Esophagus muscularis mucosa (tissue), 4 donors: Measurements from ENCODE around the gene FETUB. TPM values are rescaled to one million over a fixed set of nuclear protein-coding genes. Genes with fewer than 3 reads are reported as not detected.

Experiments
- DNase-seq: peaks from one replicate; pipeline ENCODE4 v3.0.0-alpha.2; 2017; ENCODE audit errors: extremely low spot score
- H3K27ac ChIP-seq, 4 donors: fragments of 200-600 bp; sonication (generic); replicated peaks in 1 of 4; 1 replicate in 3 of 4; 2 replicates in 1 of 4; pipeline ENCODE4 v1.5.1; 2016 to 2019; ENCODE audit warnings: mild to moderate bottlenecking in 1 of 4
- H3K27me3 ChIP-seq, 4 donors: fragments of 200-600 bp; sonication (generic); one replicate each; pipeline versions ENCODE4 v1.5.1 to v1.6.0; 2016 to 2019
- H3K36me3 ChIP-seq, 4 donors: fragments of 200-600 bp; sonication (generic); one replicate each; pipeline ENCODE4 v1.5.1; 2016 to 2019
- H3K4me1 ChIP-seq, 4 donors: fragments of 200-600 bp; sonication (generic); one replicate each; pipeline ENCODE4 v1.5.1; 2016 to 2019
- H3K4me3 ChIP-seq, 4 donors: fragments of 200-600 bp; sonication (generic); 1 replicate in 2 of 4; 2 replicates in 2 of 4; pipeline ENCODE4 v1.5.1; 2016 to 2019; ENCODE audit warnings: mild to moderate bottlenecking in 4 of 4, moderate library complexity in 1 of 4
- H3K9me3 ChIP-seq, 4 donors: fragments of 200-600 bp; sonication (generic); 1 replicate in 3 of 4; 2 replicates in 1 of 4; pipeline ENCODE4 v1.5.1; 2016 to 2019
- CTCF ChIP-seq, 3 experiments: fragments of 200-600 bp in 2 of 3; fragments of 450-650 bp in 1 of 3; sonication (generic) in 2 of 3; IDR thresholded peaks; one replicate each; pipeline ENCODE4 v1.5.1; 2017 to 2019; ENCODE audit warnings: antibody characterized with exemption in 3 of 3, mild to moderate bottlenecking in 2 of 3, moderate library complexity in 1 of 3
- EP300 ChIP-seq: sonication (generic); formaldehyde crosslinking; IDR thresholded peaks from one replicate; pipeline ENCODE4 v1.6.1; 2017; ENCODE audit warnings: antibody characterized with exemption
- POLR2A ChIP-seq: fragments of 450-650 bp; IDR thresholded peaks from one replicate; pipeline ENCODE4 v1.6.1; 2017; ENCODE audit warnings: antibody characterized with exemption, moderate library complexity, mild to moderate bottlenecking, low read depth
- POLR2AphosphoS5 ChIP-seq, 2 donors: sonication (generic); formaldehyde crosslinking; IDR thresholded peaks; one replicate each; pipeline ENCODE4 v1.6.1; 2017; ENCODE audit warnings: antibody characterized with exemption in 2 of 2
- WGBS: methylation state at CpG from one replicate; pipeline ENCODE4 v1.1.5; 2018; 5-methylcytosine and 5-hydroxymethylcytosine counted together
- intact Hi-C: fragments of 100-400 bp; cut with DNase I; formaldehyde crosslinking; loops from one replicate; pipeline ENCODE4 v1.15.1; 2023
- total RNA-seq, 4 donors: library from RNA; depleted of rRNA; stranded (reverse); fragments of >200 nt; gene quantifications; one replicate each; pipeline versions ENCODE4 v1.1.0 to v1.2.1, GENCODE V29; 2016

The FETUB gene
- total RNA-seq, 4 donors from 2014 or later = not detected

GRCh38 chr3:186594591-186595113, 45.5 kb upstream of the FETUB start:
- no peak for DNase-seq
- WGBS = 87% methylated on average over 4 of the region's 6 CpGs
- TF ChIP-seq EP300 (no peak), POLR2A (no peak), CTCF (IDR thresholded peaks at IDR 0.05) (no peak), POLR2AphosphoS5 (IDR thresholded peaks at IDR 0.05) (no peak)
- no peaks in the 10 kb centered on the region for H3K27me3 ChIP-seq
- intact Hi-C loops = no loop called here
- no peak overlapping the region for H3K4me3 ChIP-seq
- H3K27ac ChIP-seq = no peak overlapping the region
- peaks cover 0 to 9% (median 0%) of the 10 kb centered on the region in 4 donors for H3K4me1 ChIP-seq
- no peaks in the 10 kb centered on the region for H3K9me3 ChIP-seq
- no peaks in the 10 kb centered on the region for H3K36me3 ChIP-seq

DNA sequence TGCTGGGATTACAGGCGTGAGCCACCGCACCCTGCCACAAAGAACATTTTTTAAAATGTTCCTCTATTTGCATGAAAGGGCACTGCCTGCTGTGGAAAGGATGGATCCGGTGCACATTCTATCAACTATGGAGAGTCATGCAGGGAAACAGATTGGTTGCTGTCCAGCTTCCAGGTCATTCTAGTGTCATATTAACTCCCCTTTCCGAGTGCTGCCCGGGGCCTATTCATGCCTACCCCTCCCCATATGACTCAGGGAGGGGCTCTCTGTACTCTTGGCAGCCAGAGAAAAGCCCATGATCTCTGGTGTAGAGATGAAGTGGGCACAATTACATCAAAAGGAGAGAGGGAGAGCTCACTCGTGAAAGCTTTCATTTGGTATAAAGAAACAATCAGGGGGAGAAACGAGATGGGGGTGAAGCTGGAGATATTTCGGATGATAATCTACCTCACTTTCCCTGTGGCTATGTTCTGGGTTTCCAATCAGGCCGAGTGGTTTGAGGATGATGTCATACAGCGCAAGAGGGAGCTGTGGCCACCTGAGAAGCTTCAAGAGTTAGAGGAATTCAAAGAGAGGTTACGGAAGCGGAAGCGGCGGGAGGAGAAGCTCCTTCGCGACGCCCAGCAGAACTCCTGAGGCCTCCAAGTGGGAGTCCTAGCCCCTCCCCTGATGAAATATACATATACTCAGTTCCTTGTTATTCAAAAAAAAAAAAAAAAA, 43.5 kb upstream of the FETUB start:
- WGBS = 74% methylated on average over 17 of the region's 17 CpGs
- H3K4me1 ChIP-seq = peaks cover 0 to 9% (median 0%) of the 10 kb centered on the region in 4 donors
- no peak for DNase-seq
- intact Hi-C loops = no loop called here
- H3K9me3 ChIP-seq = no peaks in the 10 kb centered on the region
- no peak overlapping the region for H3K27ac ChIP-seq
- no peak for TF ChIP-seq POLR2AphosphoS5 (IDR thresholded peaks at IDR 0.05)
- TF ChIP-seq CTCF (IDR thresholded peaks at IDR 0.05) = no peak
- no peak for TF ChIP-seq POLR2A
- TF ChIP-seq EP300 = no peak
- H3K36me3 ChIP-seq = no peaks in the 10 kb centered on the region
- no peak overlapping the region for H3K4me3 ChIP-seq
- no peaks in the 10 kb centered on the region for H3K27me3 ChIP-seq

DNA sequence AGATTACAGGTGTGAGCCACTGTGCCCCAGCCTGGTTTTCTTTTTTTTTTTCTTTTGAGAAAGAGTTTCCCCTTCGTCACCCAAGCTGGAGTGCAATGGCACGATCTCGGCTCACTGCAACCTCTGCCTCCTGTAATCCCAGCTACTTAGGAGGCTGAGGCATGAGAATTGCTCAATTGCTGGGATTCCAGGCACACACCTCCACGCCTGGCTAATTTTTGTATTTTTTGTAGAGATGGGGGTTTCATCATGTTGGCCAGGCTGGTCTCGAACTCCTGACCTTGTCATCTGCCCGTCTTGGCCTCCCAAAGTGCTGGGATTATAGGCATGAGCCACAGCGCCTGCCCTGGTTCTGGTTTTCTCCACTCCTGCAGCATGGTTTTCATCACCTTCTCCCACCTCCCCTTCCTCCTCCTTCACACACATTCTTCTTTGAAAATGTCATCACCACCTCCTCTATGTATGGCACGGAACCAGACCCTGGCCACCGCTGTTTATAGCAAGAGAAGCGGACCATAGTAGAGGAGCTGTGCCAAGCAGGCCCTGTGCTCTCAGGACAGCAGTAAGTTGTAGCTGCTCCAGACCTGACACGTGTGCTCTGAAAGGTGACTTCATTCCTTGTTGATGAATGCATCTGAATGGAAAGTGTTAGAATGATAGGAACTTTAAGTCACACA, 42.0 kb upstream of the FETUB start:
- Histone ChIP-seq H3K4me1 (peaks cover 0 to 9% (median 0%) of the 10 kb centered on the region in 4 donors), H3K9me3 (no peaks in the 10 kb centered on the region), H3K27ac (no peak overlapping the region), H3K27me3 (peaks cover 0 to 6% (median 0%) of the 10 kb centered on the region in 4 donors), H3K4me3 (no peak overlapping the region), H3K36me3 (no peaks in the 10 kb centered on the region)
- intact Hi-C loops = no loop called here
- TF ChIP-seq CTCF (IDR thresholded peaks at IDR 0.05) (no peak), EP300 (no peak)
- DNase-seq = no peak
- 62% methylated on average over 11 of the region's 11 CpGs for WGBS

DNA sequence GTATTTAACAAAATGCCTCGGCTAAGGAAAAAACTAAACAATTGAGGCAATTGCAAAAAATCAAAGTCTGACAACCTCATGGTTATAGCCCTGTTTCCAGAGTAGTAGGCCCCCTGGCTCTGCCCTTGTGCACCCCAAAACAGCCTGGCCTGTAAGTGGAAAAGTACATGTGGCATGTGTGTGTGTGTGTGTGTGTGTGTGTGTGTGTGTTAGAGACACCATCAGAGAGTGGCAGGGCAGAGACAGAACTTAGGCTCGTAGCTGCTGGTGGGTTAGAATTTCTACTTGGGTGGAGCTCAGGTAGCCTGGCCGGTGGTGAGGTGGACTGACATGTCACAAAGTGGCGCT, 41.4 kb upstream of the FETUB start:
- 90% methylated on average over 4 of the region's 4 CpGs for WGBS
- no peaks in the 10 kb centered on the region for H3K36me3 ChIP-seq

More for the DNA sequence above, 41.4 kb upstream of the FETUB start:
- intact Hi-C loops = no loop called here
- Histone ChIP-seq H3K27me3 (peaks cover 0 to 6% (median 0%) of the 10 kb centered on the region in 4 donors), H3K9me3 (no peaks in the 10 kb centered on the region), H3K4me3 (no peak overlapping the region), H3K27ac (no peak overlapping the region), H3K4me1 (peaks cover 0 to 9% (median 0%) of the 10 kb centered on the region in 4 donors)
- no peak for TF ChIP-seq POLR2AphosphoS5 (IDR thresholded peaks at IDR 0.05)
- no peak for TF ChIP-seq CTCF (IDR thresholded peaks at IDR 0.05)
- no peak for TF ChIP-seq POLR2A
- no peak for TF ChIP-seq EP300
- DNase-seq = no peak
